DOHH2 (cell line): ENCODE data around the gene SPOCK1.

ENCODE experiments used
- CTCF ChIP-seq: fragments of 200-600 bp; sonication (generic); IDR thresholded peaks from one replicate; pipeline ENCODE4 v1.5.1; 2014; ENCODE audit warnings: antibody characterized with exemption, mild to moderate bottlenecking, low read depth, low read length; ENCODE audit not compliant: poor library complexity, severe bottlenecking
- EZH2phosphoT487 ChIP-seq: fragments of 200-600 bp; sonication (generic); IDR thresholded peaks from 2 replicates; pipeline ENCODE4 v1.6.1; 2017; ENCODE audit warnings: borderline replicate concordance, mild to moderate bottlenecking, antibody characterized with exemption, low read length, moderate library complexity, mixed read lengths

- TF ChIP-seq CTCF (no peak), EZH2phosphoT487 (no peak)
These were observed 401.9 kb downstream of the SPOCK1 start for GRCh38 chr5:137097203-137097602.
